ENCODE data around the gene RAB37.

- no peak for TF ChIP-seq EZH2 (IDR thresholded peaks at IDR 0.05; ENCODE audit: borderline replicate concordance, insufficient read depth, low read length, poor library complexity, severe bottlenecking)
- TF ChIP-seq SMC3 (conservative IDR thresholded peaks at IDR 0.05; ENCODE audit: poor library complexity) = no peak
- TF ChIP-seq CTCF (IDR thresholded peaks at IDR 0.05; ENCODE audit: poor library complexity, severe bottlenecking) = no peak
- TF ChIP-seq TAF1 (IDR thresholded peaks at IDR 0.05; ENCODE audit: low read depth) = no peak
- TF ChIP-seq EP300 (conservative IDR thresholded peaks at IDR 0.05; ENCODE audit: poor library complexity, severe bottlenecking) = no peak
- TF ChIP-seq RAD21 (conservative IDR thresholded peaks at IDR 0.05) = no peak
- TF ChIP-seq POLR2AphosphoS5 (IDR thresholded peaks at IDR 0.05) = no peak
- TF ChIP-seq MXI1 (conservative IDR thresholded peaks at IDR 0.05; ENCODE audit: poor library complexity, severe bottlenecking) = no peak
- no peak for TF ChIP-seq REST (IDR thresholded peaks at IDR 0.05; ENCODE audit: borderline replicate concordance)
Measured at GRCh38 chr17:74760404-74761105, 23.5 kb downstream of the RAB37 start.
